Superior temporal gyrus (tissue), 1 donor: ENCODE measurements around the gene SYDE2.
"Not testable (repeated sequence)": the region's sequence is repeated elsewhere in the genome, so short reads cannot be mapped to it uniquely, and the experiment has no call there.

Experiments used
- DNase-seq: peaks from one replicate; pipeline ENCODE4 v3.0.0-alpha.2; 2016; ENCODE audit errors: extremely low spot score

The SYDE2 gene

DNA sequence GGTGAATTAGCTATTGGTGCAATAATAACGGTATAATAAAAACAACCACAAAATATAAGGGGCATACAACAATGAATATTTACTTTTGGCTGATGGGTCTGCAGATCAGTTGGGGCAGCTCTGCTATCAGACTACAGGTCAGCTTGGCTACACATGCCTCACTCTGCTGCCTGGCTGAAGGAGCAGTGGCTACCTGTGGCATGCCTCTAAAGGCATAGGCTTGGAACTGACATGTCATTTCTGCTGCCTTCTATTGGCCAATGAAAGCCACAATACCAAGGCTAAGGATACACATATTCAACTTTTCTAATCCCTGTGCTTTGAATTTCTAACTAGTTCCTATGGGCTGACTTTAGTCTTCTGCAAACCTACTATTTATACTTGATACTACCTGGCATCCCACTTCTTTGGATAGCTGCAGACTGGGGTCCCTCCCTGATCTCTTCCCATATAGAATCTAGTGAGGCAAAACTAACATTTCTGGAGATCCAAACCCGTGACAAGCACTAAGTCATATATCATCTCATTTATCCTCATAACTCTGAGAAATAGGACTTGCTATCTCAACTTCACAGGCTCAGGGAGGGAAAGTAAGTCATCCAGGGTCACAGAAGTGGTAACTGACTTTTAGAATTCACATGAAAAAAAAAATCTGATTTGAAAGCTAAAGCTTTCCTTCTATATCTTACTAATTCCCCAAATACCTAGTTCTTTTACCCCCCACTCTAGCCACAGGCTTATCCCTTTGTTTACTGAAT, 19.2 kb upstream of the SYDE2 start:
- no peak for DNase-seq

- DNase-seq: no peak
Measured at GRCh38 chr1:85216697-85217096, 15.9 kb upstream of the SYDE2 start.

- no peak for DNase-seq
Measured at GRCh38 chr1:85214654-85215053, 13.8 kb upstream of the SYDE2 start.

GRCh38 chr1:85208488-85208887, 7.7 kb upstream of the SYDE2 start:
- no peak for DNase-seq

DNA sequence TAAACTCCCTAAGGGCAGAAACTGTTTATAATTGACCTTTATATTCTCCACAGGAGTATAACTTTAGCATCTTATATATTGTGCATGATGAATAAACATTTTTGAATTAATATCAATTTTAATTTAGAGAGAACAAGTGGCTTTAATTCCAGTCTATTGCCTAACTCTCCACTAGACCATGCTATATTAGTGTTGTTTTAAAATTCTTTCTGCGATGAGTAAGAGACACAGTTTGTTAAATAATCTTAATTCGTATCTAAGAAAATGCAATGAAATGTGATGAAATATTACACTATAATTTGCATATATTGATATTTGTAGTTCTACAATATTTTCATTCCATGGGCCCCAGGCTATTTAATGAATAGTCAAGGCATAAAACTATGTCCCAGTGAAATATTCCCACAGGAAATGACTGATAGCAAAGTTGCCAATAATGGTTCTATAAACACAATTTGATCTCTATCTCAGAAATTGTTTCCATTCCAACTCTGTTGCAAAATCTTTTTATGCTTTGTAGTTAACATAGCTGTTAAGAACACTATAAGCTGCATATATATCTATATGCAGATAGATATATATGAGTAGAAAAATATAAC, 2.9 kb upstream of the SYDE2 start:
- DNase-seq: no peak

- DNase-seq: no peak
Measured at GRCh38 chr1:85202864-85203255, 2.0 kb upstream of the SYDE2 start.

DNA sequence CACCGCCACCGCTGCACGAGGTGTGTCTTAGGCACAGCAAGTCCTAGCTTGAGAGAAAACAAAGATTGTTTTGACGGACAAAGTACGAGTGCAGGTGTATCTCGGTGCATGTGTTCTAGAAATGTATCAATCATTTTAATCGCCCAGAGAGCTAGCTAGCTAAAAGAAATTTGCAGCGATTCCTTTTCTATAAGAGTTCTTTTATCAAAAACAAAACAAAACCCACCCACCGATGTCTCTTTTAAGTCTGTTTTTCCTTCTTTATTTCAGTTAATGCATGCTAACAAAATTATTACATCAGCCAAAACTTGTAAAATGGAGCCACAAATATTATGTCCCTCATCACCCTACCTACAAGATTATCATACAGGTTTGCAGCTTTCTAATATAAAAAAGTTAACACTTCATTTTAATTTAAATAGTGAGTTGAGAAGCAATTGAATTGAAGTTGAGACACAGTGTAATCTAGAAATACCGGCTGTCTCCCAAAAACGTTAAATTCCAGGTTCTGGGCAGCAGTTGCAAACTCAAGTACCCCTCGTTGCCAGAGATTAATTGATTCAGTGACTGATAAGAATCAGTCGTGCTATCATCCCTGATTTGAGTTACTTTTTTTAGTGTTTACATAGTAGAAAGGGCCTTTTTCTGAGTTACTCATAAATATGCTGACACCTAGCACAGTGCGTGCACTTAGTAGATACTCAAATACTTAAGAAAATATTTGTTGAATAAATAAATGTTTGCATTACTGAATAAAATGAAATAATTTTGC, 1.5 kb upstream of the SYDE2 start:
- no peak for DNase-seq

GRCh38 chr1:85201340-85202091, 700 bp upstream of the SYDE2 start:
- DNase-seq: no peak

DNA sequence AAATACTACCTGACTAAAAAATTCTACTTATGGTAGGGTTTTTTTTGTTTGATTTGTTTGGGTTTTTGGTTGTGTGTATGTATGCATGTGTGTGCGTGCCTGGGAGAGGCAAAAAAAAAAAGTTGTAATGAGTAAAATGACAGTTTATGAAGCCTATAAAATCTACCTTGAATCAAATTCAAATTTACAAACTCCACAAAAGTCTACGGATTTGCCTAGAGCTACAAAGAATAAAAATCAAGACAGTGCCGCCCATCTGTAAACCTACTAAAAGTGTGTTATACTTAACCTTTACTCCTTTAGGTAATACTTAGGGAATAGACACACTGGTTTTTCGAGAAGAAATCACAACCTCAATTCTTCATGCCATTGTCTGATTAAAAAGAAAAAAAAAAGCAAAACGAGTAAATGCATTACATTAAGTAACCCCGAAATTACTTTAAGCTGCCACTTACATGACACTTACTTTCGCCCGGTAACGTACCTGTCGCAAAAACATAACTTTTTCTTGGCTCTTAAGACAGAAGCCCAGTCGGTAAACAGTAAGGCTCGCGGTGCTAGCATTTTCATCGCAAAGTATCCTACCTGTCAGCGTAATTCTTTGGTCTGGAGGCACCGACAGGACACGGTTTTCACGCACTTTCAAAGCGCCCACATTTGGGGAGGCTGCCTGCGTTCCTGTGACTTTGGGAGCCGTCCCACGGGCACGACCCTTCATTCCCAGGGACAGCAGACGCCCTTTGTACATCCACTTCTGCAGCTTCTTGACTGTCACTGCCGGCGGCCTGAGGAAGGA, 951 bp downstream of the SYDE2 start:
- DNase-seq: no peak

DNA sequence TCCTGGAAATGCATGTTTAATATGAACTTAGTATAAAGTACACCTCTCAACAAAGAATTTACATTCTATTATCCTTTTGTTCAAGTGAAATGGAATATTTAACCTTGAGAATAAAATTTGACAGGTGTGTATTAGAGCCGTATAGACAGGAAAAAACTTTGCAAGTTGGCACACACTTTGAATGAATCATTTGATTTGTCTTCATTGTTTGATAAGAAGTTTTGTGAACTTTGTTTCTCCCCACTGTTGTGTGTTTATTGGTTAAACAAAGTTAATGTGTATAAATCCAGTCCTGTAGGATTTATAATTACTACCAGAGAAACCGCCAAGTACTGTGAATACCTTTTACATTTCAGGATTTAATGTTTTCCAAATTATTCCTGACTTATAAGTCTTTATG, 2.0 kb downstream of the SYDE2 start:
- no peak for DNase-seq

- DNase-seq: no peak
Measured at GRCh38 chr1:85196358-85196757, 4.5 kb downstream of the SYDE2 start.

- no peak for DNase-seq
Measured at GRCh38 chr1:85195703-85196102, 5.1 kb downstream of the SYDE2 start.

DNA sequence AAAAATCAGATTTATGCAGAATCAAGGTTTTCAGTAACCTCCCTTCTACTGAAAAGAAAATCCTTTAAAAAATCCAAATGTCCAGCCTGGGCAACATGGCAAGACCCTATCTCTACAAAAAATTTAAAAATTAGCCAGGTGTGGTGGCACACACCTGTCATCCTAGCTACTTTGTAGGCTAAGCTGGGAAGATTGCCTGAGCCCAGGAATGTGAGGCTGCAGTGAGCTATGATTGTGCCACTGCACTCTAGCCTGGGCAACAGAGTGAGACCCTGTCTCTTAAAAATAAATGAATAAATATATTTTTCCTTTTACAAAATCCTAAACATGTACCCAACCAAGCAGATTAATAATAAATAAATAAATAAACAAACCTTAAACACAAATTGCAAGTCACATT, 8.7 kb downstream of the SYDE2 start:
- DNase-seq: not testable (repeated sequence)

- DNase-seq: no peak
Measured at GRCh38 chr1:85189120-85189519, 11.7 kb downstream of the SYDE2 start.

- no peak for DNase-seq
Measured at GRCh38 chr1:85188530-85188929, 12.3 kb downstream of the SYDE2 start.

- DNase-seq: not testable (repeated sequence)
Measured at GRCh38 chr1:85187021-85187420, 13.8 kb downstream of the SYDE2 start.

DNA sequence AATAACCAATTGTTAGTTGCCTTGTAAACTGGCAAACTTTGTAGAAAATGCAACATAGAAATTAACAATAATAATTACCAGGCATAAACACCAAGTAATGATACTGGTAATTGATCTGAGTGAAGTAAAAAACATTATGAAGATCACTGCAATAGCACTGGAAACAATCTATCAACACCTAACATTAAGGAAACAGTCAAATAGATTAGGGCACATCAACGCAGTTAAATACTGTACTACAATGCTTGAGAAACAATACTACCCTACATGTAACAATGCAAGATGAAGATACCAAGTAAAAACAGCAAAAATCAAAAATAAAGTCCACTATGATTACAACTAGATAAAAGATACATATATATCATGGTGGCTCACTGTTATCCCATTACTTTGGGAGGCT, 16.6 kb downstream of the SYDE2 start:
- no peak for DNase-seq

DNA sequence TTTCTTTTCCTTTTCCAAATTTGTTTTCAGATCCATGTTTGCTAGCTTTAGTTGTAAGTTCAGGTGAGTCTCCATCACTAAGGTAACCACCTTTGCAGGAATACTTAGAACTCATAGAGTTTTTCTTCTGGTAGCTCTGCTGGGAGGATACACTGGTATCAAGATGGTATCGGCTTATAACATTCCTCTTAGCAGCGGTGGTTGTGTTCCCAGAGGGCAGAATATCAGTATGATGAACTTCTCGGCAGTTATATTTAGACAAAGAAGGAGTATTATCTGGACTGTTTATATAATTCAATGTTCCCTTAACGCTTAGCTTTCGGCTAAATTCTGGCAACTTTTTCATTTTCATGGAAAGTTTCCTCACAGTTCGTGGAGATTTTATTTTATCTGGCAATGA, 18.1 kb downstream of the SYDE2 start:
- no peak for DNase-seq

DNA sequence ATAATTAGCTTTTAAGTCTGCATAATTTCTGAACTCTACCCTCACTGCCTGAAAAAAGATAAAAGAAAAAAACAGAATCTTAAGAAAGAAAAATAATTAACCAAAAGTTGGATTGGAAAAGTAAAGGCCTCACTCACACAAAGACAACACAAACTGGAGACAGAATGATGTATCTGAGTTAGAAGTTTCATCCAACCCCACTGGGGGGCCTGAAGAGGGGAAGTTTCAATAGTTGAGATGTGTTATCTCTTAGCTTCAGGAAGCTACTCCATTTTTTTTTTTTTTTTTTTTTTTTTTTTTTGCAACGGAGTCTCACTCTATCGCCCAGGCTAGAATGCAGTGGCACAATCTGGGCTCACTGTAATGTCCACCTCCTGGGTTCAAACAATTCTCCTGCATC, 19.9 kb downstream of the SYDE2 start:
- no peak for DNase-seq

DNA sequence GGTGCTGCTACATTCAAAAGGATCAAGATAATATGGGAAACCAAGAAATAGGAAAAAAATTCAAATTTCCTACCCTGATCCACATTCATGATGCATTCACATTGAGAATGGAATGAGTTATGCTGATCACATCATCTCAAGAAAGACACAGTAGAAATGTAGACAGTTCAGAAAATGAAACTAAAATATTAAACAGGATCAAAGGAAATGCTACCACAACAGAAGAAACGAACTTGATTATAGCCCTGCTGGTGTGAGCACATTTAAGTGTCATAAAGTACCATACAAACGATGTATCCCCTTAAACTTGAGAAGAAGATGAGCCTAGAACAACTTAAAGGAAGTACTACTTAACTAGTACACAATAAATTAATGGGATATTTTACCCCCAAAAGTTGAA, 21.3 kb downstream of the SYDE2 start:
- no peak for DNase-seq

GRCh38 chr1:85178396-85178795, 22.4 kb downstream of the SYDE2 start:
- DNase-seq: no peak
